Endothelial cell of hepatic sinusoid (primary cell): ENCODE results near the gene ZSWIM1.

ENCODE experiments used
- in situ Hi-C: cut with HindIII; loops from 2 replicates; pipeline ENCODE4 v1.10.0; 2017; ENCODE audit warnings: low sequenced_read_pairs

Gene ZSWIM1

DNA sequence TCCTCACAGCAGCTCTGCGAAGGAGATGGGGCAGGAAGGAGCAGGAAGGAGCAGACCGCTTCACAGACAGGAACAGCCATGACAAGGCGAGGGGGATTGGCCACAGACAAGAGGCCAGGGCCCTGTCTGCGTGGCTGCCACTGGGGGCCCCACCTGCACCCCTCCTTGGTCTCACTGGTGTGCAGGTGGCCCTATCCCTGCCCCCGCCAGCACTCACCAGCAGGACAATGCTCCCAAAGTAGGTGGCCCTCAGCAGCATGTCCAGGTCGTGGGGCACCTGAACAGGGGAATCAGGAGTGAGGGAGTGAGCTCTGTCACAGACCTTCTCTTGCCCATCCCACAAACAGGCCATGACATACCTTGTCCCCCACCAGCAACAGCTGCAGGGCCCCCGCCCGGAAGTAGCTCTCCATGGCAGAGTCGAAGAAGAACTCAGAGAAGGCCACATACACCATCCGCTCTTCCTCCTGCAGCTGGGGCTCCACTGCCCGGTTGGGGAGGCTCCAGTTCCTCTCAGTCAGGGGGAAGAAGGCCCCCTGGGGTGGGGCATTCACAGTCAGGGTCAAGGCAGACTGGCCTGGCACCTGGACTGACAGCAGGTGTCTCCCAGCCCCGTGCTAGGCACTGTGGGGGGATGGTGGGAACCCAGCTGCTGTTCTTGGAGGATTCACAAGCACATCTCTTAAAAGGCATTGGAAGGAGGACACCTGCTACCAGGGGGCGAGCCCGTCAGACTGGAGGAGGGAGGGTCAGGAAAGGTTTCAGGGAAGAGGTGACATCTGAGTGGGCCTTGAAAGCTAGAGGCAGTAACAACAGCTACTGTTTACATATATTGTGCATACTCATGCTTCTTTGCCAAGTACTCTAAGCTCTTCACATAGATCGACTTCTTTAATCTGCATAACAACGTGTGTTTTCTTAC is 23.8 kb downstream of the ZSWIM1 start:
- in situ Hi-C loops, result no loop called here

DNA sequence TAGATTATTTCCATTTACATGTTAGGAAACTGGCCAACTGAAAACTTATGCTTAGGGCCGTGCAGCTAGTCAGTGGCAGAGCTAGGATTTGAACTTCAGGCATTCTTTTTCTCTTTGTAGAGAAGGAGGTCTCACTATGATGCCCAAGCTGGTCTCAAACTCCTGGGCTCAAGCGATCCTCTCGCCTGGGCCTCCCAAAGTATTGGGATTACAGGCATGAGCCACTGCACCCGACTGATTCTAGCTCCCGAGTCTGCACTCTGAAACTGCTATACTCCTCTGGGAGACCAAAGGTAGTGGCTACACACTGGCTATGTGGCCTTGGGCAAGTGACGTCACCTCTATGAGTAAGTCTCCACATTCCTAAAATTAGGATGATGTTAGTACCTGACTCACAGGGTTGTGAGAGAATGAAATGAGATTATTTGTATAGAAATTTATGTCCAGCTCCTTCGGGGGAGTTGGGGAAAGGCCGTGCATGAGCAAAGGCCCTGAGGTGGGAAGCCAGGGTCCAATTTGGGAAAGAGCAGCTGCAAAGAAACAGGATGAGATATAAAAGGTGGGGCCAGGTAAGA is 24.6 kb downstream of the ZSWIM1 start:
- in situ Hi-C loops, result no loop called here

DNA sequence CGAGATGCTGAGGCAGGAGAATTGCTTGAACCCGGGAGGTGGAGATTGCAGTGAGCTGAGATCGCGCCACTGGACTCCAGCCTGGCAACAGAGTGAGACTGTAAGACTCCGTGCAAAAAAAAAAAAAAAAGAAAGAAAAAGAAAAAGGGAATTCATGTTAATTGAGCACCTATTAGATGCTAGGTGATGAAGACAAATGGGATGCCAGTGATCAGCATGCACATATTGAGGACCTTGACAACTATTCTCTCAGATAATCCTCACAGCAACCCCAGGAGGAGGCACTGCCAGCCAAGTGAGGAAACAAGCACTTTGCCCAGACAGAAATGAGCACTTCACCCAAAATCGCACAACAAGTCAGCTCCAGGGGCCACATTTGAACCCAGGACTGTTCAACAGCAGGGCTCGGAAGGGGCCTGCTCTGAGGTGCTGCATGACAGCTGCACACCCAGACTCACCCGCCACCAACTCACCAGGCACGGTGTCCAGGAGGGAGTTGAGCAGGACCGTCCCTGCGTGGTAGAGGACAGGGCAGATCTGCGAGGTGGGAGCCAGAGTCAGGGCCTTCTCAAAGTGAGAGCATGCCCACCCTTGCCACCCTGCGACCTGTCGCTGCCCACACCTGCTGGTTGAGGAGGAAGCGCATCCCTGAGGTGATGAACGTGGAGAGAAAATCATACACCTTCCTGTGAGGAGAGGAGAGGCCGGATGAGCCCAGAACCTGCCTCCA is 26.4 kb downstream of the ZSWIM1 start:
- in situ Hi-C loops, result no loop called here

DNA sequence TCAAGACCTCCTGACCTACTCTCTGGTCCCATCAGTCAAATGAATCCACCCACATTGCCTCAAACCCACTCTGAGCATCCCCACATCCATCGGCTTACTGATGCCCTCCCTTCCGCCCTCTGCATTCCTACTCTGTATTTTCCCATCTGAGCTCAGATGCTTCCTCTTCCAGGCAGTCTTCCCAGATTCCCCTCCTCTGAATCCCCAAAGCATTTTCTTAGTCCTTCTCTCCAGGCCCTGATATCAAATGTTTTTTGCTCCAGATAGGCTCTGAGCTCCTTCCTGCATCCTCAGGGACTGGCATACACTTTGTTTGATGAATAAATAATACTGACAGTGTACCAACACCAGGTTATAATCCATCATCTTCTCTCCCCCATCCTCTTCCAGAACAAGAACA is 27.1 kb downstream of the ZSWIM1 start:
- in situ Hi-C loops, result no loop called here

DNA sequence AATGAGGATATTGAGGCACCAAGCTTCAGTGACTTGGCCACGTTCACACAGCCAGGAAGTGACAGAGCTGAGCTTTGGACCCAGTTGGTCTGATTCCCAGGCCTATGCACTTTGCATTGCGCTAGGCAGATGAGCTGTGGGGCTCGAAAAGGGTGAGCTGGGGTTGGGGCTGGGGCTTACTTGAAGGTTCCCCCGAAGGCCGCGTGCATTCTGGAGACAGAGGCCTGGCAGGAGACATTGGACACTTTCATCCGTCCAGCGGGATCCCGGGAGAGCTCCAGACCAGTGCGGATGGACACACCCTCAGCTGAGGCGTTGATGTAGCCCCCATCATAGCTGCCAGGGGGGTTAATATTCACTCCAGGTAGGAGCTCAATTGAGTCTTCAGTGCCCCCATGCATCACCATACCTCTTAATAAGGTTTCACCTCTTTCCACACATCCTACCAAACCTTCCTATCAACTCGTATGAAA is 28.3 kb downstream of the ZSWIM1 start:
- in situ Hi-C loops, result no loop called here

DNA sequence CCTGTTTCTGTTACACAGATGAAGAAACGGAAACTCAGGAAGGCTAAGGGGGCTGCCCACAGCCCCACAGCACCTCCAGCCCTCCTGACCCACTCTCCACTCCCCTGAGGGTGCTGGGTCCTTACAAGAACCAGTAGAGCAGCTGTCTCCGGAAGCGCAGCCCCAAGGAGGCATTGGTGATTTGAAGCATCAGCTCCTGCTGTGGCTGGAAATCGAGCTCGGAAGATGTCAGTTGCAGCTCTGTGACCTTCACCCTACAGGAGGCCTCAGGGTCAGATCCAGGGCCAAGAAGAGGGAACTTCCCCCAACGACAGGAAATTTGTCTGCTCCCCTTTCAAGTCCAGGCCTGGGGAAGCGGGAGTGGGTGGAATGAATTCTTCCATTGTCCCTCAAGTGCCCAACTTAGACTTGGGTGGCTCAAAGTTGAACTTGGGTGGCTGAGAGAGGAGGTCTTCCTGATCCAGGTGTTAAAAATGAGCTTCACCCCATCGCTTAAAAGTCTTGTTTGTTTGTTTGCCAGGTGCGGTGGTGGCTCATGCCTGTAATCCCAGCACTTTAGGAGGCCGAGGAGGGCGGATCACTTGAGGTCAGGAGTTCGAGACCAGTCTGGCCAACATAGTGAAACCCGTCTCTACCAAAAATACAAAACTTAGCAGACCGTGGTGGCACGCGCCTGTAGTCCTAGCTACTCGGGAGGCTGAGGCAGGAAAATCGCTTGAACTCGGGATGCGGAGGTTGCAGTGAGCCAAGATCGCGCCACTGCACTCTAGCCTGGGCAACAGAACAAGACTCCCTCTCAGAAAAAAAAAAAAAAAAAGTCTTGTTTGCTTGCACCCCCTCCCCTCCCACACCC is 29.0 kb downstream of the ZSWIM1 start:
- in situ Hi-C loops, result no loop called here

DNA sequence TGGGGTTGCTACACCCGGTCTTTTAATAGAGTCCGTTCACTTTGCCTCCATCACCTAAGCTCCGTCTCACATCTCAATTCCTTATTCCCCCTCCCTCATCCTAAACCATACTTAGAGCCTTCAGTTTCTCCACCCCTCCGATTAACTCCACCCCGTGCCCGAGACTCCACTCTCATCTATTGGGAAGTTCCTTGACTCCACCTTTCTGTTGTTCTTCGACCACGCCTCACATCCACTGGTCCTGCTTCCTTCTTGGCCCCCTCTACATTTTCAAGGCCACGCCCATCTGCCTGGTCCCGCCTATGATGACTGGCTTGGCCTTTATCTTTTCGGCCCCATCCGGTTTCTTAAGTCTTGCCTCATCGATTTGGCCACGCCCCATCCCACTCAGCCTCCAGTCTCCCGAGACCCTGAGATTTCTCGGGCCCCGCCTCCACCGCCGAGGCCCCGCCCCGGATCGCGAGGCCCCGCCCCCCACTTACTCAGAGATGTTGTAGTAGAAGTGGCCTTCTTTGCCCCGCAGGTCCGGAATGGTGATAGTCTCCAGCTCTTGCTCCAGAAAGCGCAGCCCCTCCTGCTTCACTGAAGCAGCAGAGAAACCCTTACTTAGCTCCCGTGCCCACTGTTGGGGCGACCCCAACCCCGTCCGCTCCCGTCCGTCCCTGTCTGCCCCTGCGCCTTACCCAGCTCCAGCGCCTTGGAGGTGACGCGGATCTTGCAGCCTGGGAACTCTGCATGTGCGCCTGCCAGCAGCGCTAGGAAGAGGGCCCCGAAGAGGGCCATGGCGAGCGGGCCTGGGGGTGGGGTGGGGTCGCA is 29.9 kb downstream of the ZSWIM1 start:
- in situ Hi-C loops, result no loop called here

DNA sequence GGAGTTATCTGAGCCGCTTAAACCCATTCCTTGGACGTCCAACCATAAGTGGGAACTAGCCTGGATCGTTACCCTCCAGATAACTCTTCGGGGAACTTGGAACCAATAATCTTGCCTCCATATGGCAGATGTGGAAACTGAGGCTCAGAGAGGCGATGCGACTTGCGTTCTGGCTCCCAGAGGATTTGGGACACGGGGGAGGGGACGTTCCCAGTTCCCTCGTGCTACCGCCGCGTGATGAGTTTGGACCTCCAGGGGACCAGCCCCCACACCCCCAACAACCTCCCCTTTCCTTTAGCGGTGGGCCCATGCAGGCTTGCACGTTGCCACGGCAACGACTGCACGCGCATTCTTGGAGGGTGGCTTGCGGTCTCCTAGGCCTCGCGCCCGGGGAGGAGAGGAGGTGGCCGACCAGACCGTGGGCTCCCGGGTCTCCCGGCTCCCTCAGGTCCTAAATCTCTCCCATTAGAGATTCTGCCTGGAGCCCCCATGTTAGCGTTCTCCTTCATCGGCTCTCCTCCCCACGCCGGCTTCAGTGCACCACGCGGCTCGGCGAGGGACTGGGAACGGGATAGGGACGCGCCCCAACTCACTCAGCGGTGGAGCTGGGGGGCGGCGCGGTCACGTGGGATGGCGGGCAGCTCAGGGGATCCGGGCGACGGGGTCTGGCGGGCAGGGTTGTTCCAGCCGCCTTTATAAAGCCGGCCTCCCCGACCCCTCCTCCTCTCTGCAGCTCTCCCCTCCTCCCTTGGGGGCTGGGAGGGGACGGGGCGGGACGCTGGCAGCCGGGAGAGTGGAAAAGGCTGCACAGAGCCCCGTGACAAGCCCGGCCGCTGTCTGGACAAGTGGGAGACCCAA is 30.7 kb downstream of the ZSWIM1 start, which contains the start of gene PLTP:
Gene PLTP (minus strand): TSS at position 670 of the 858 bp plus-strand sequence. CDS start 703 bp downstream, outside the sequence.
- in situ Hi-C loops, result no loop called here

DNA sequence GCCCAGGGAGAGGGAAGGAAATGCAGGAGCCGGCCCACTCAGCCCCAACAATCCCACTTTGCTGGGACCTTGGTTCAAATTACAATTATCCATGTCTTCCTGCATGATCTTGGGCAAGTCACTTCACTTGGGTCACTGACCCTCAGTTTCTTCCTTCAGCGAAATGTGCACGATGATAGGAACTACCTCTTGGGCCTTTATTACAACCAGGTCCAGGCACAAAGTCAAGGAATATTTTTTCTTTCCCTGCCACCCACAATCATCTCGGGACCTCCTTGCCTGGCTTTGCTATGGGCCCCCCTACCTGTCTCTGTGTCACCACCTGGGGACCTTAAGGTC is 31.3 kb downstream of the ZSWIM1 start:
- in situ Hi-C loops, result no loop called here

DNA sequence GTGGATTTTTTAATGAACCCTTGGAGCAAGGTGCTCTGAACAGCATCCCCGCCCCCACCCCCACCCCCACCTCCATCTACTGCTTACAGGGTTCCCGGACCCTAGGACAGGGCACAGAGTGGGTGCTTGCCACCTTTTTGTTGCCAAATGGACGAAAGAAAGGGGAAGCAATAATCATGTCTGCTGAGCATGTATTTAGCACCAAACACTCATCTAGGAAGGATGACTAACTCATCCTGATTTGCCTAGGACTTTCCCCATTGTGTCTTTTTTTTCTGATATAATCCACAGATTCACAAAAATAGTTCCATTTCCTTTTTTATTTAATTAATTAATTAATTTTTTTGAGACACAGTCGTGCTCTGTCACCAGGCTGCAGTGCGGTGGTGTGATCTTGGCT is 32.1 kb downstream of the ZSWIM1 start:
- in situ Hi-C loops, result no loop called here

DNA sequence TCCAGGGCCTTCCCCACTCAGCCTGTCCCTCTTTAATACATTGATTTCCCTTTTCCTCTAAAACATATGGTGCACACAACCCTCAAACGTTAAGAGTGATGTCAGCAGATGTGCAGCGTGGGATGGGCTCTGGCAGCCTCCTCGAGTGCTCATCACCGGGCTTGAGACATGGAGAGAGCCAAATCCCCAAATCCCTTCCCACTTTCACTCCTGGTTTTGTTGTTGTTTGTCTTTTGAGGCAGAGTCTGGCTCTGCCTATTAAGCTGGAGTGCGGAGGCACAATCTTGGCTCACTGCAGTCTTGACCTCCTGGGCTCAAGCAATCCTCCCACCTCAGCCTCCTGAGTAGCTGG is 36.7 kb downstream of the ZSWIM1 start:
- in situ Hi-C loops, result no loop called here

DNA sequence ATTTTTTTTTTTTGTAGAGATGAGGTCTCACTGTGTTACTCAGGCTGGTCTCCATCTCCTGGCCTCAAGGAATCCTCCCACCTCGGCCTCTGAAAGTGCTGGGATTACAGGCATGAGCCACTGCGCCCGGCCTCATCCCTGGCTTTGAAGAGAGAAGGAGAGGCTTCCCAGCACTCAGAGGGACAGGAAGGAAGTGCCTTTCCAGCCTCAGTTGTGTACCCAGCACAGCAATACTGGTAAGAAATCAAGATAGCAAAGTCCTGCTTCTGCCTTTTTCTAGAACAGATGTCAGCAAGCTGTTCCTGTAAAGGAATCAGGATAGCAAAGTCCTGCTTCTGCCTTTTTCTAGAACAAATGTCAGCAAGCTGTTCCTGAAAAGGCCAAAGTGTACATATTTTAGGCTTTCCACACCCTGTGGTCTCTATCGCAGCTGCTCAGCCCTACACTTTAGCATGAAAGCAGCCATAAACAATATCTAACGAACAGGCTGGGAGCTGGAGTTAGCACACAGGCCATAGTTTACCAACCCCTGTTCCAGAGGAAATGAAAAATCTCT is 37.2 kb downstream of the ZSWIM1 start:
- in situ Hi-C loops, result no loop called here

DNA sequence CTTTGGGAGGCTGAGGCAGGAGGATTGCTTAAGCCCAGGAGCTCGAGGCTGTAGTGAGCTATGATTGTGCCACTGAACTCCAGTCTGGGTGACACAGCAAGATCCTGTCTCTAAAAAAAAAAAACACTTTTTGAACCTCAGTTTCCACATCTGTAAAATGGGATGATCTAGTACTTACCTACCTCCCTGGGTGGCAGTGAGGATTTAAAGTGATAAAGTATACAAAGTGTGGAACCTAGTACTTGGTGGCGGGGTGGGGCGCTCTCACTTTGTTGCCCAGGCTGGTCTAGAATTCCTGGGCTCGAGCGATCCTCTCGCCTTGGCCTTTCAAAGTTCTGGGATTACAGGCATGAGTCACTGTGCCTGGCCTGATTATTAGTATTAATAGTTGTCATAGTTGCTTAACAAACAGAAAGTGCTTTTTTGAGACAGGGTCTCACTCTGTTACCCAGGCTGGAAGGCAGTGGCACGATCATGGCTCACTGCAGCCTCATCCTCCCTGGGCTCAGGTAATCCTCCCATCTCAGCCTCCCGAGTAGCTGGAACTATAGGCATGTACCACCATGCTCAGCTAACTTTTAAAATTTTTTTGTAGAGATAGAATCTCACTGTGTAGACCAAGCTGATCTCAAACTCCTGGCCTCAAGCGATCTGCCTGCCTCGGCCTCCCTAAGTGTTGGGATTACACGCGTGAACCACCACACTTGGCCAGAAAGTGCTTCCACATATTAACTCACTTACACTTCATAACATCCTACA is 37.9 kb downstream of the ZSWIM1 start:
- in situ Hi-C loops, result no loop called here

DNA sequence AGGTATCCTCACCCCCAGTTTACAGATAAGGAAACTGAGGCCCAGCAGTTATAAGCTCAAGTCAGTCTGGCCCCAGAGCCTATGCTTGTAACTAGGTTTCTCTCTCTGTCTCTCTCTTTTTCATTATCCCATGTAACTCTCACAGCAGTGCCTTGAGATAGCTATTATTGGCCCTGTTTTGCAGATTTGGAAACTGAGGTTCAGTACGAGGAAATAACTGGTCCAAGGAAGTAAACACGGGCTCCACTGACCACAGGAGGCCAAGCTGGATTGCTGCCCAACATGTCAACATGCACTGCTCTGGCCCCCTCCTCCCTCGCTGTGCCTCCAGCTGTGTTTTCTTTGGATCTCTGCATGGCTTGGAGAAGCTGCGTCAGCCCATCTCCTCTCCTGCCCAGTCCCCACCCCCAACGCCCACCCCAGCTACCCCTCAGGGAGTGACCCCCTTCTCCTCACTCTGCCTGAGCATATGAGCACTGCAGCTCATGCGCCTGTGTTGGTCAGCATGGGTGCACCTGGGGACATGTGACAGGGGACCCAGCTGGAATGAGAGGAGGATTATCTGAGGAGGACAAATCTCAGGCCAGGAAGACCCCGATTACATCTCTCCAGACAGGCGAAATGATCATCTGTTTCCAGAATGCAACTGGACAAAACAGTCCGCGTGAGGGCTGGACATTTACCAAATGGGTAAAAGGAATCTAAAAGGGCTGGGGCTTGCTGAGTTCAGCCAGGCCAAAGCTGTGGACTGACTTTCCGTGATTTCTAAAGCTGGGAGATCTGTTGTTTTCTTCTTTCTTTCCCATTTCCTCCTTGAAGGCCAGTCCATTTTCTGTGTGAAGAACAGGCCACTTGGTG is 38.7 kb downstream of the ZSWIM1 start:
- in situ Hi-C loops, result no loop called here

DNA sequence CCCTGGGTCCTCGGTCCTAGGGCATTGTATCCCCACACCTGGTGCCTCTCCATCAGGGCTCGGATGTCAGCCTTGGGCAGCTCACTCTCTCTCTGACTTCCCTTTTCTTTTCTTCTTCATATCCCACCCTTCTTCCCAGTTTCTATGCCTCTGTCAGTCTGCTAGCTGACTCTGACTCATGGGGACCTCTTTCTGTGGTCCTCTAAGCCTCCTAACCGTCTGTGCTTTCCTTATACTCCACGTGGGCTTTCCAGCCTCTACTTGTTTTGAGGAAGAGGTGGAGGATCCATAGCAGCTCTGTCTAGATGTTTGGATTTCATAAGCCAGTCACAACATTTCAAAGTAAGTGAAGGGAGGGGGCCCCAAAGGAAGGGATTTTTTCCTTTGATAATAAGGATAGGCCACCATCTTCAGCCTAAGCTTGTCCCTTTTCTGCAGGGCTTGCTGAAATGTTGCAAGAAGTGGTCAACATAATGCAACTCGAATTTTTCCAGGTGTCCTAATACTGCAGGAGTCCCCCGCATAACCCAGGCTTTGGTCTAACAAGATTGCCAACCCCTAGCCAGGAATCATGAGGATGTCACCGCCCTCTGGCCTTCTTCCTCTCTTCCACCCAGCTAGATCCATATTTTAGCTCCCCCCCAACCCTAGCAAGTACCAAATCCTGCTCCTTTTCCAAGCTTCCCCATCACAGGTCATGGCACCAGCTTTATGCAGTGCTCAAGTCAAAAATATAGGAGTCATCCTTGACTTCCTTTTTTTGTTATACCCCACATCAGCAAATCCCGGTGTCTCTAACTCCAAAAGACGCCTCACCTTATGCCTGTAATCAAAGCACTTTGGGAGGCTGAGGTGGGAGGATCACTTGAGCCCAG is 39.7 kb downstream of the ZSWIM1 start:
- in situ Hi-C loops, result no loop called here
